ENCODE results near the gene LRSAM1.

DNA sequence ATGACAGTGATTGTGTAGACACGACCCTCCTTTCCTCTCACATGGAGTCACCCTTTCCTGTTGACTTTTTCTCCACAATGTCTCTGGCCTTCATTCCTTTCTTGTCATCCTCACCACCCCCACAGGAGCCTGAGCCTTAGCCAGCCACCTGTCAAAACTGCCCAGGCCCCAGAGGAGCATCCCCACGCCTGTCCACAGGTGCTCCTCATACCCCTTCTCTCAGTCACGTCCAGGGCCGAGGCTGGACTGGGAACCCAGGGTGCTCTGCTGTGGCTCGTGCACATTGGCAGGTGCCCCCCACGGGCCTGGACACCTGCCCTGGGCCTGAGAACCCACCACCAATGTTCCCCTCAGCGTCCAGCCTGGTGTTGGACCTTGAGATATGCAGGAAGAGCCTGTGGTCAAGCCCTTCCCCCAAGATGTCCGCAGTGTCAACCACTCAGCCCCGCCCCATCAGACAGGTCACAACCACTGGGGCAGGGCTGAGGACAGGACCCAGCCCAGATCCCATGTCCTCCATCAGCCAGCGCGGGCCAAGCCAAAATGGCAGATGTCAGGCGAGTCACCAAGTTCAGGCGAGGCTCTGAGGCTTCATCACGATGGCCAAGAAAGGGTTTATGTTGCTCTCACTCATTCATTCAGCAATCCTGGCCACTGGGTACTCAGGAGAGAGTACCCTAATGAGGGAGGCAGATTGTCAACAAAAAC, 95.0 kb downstream of the LRSAM1 start:
- TF ChIP-seq CTCF (conservative IDR thresholded peaks at IDR 0.05; ENCODE audit: low read length) (no peak), EZH2phosphoT487 (IDR thresholded peaks at IDR 0.05; ENCODE audit: borderline replicate concordance, low read depth, low read length) (no peak)
